Stimulated activated CD4-positive, alpha-beta T cell treated with anti-CD3 and anti-CD28 coated beads, TNF-alpha, amount 100 ng/mL, for 1 hour (primary cell): Measurements from ENCODE around the gene DLGAP3.

ENCODE experiments used
- DNase-seq, 3 donors: peaks; one replicate each; pipeline ENCODE4 v3.0.0-alpha.2; 2020; ENCODE audit warnings: low read depth in 3 of 3, low spot score in 1 of 3

DLGAP3 gene

GRCh38 chr1:34929853-34930701 is 627 bp upstream of the DLGAP3 start:
- DNase-seq = no peak

DNA sequence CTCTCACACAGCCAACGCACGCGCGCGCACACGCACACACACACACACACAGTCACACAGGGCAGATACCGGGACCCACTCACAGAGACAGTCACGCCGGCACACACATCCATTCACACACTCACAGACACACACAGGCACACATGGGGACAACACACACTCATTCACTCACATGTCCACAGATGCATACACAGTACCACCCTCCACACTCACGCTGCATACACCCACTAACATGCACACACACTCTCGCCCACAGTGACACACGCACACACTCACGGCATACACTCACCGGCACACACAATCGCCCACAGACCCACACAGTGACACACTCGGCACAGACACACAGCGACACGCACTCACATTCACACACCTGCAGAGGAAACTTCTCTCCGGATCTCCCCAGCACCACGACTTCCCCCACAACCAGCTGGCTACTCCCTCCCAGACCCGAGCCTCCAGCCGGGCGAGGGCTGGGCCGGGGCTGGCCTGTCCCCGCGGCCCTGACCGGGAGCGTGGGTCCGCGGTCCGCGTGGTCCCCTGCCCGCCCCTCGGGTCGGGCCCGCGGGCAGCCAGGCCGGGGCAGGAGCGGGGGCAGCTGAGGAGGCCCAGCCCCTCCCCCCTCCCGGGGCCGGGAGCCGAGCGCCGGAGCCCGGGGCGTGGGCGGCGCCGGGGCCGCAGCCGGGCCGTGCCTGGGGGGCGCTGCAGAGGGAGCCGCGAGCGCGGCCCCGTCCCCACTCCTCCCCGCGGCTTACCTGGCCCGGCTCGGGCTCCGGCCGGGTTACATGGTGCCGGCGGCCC is 552 bp downstream of the DLGAP3 start:
- DNase-seq = peak in 1 of 3 donors; percentile 1

- DNase-seq = no peak
Observed at GRCh38 chr1:34928066-34928696, 1.3 kb downstream of the DLGAP3 start.

- no peak for DNase-seq
Observed at GRCh38 chr1:34927316-34927715, 2.1 kb downstream of the DLGAP3 start.

DNA sequence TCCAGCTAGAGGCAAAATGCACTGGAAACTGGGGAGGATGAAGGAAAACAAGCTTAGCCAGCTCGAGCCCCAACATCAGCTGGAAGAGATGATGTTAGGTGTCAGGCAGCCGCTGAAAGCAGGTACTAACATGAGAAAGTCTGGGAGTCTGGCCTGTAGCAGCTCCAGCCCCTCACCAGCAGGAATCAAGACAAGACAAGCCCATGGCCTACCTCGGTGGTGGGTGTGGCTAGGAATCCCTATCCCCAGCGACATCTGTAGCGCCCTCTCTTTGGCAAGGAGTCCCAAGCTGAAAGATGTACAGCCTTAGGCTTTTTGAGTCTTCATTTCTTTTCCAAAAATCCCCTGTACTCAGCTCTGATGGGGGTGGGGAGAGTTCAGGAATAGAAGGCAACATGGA is 2.6 kb downstream of the DLGAP3 start:
- DNase-seq = no peak

DNA sequence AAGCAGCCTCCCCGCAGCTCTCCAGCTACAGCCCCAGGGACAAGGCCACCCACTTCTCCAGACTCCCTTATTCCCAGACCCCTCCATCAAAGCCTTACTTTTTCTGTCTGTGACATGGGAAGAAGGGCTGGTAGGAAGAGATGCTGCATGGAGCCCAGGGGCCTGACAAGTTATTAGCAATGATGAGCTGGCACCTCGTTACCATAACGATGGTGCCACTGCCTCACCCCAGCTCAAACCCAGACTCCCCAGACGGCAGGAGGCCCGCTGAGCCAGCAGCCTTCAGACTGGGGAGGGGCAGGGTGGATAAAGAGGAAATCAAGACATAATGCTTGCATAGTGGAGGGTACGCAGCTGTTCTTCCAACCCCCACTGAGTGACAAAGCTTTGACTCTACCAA is 3.3 kb downstream of the DLGAP3 start:
- DNase-seq = no peak

DNA sequence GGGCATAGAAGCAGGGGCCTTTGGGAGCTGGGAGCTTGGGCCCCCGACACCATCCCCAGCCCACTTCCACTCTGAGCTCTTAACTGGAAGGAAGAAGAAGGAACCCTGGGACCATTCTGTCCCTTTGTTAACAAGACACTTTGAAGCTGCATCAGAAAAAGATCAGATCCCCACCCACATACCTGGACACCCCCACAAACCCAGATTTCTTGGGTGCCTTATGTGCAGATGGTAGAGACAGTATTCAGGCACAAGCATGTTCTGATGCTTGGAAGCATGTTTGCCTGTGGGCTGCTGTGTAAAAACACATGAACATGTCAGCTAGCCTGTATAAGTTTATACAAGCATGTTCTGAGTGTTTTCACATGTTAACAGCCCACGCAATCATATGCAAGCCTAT is 3.7 kb downstream of the DLGAP3 start:
- DNase-seq = no peak

DNA sequence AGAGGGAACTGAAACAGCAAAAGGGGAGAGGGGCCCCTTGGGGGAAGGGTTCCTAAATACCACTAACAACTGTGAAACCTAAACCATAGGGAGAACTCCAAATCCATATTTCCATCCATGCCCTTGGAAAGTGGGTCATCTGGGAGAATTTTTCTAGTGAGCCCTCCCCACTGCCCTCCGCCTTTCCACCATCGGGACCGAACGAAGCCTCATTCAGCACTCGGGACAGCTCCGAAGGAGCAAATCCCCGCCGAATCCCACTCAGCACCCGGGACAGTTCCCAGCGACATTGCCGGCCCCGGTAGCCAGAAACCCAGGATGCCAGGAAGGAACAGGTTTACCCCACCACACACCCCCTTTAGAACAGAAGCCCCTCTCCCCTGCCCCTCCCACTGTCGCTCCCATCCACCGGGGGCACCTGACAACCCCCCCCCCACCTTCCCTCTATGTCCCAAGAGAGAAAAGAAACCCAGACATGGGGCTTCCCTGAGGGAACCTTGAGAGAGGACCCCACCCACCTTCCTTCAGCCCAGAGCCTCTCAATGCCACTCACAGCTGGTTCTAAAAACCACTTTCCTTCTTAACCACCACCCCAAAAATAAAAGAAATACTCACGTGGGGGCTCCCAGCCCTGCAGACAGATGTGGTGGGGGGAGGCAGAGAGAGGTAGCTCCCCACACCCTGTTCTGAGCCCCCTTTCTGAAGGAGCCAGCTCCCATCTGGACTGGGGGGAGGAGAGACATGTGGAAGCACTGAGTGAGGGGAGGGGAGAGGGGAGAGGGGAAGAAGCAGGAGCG is 4.5 kb downstream of the DLGAP3 start:
- DNase-seq = peak in 1 of 3 donors; percentile 21

GRCh38 chr1:34923490-34923889 is 6.0 kb downstream of the DLGAP3 start:
- no peak for DNase-seq

DNA sequence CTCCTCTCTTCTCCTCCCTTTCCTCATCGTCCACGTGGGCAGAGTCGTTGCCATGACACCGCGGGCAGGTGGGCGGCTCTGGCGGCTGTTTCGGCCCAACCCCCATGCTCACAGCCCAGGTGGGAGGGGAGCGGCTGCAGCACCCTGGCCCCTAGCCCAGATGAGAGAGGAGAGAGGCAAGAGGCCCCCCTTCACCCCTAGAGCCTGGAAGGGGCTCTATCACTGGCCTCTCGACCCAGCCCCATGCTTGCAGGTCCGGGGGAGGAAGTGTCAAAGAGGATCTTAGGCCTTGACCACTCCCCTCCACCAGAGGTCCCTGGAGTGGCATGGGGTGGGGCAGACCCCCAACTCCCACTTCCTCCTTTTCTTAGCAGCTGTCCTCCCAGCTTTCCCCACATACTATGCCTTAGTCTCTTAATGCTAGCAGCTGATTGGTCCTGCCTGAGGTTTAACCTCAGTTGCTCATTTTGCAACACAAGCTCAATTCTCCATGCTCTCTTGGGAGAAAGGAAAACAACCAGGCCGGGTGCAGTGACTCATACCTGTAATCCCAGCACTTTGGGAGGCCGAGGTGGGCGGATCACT is 10.4 kb downstream of the DLGAP3 start:
- no peak for DNase-seq

- DNase-seq = no peak
Observed at GRCh38 chr1:34918386-34918976, 11.0 kb downstream of the DLGAP3 start.

GRCh38 chr1:34917017-34917416 is 12.4 kb downstream of the DLGAP3 start:
- DNase-seq = no peak

DNA sequence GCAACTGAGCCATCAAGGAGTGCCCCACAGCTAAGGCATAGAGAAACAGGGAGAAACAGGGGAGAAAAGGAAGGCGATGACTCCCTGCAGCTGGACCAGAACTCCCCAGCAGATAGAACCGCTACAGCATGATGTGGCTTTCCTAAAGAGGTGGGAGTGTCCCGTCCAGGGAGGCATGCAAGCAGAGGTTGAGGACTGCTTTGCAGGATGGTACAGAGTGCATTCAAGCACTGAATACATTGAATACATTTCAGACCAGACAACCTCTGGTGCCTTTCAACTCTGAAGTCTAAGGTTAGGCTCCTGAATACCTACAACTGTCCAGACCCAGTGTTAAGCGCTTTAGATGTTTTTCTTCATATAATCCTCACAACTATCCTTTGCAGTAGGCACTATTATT is 13.3 kb downstream of the DLGAP3 start:
- DNase-seq = no peak

GRCh38 chr1:34915521-34915920 is 13.9 kb downstream of the DLGAP3 start:
- no peak for DNase-seq

- no peak for DNase-seq
Observed at GRCh38 chr1:34914958-34915357, 14.5 kb downstream of the DLGAP3 start.

- DNase-seq = no peak
Observed at GRCh38 chr1:34911465-34911864, 18.0 kb downstream of the DLGAP3 start.

- DNase-seq = no peak
Observed at GRCh38 chr1:34910425-34910824, 19.0 kb downstream of the DLGAP3 start.

GRCh38 chr1:34908369-34908768 is 21.1 kb downstream of the DLGAP3 start:
- DNase-seq = no peak

GRCh38 chr1:34907487-34908090 is 21.9 kb downstream of the DLGAP3 start:
- no peak for DNase-seq

- no peak for DNase-seq
Observed at GRCh38 chr1:34906756-34907155, 22.7 kb downstream of the DLGAP3 start.
